ENCODE measurements around the gene DNAL1.

The DNAL1 gene

DNA sequence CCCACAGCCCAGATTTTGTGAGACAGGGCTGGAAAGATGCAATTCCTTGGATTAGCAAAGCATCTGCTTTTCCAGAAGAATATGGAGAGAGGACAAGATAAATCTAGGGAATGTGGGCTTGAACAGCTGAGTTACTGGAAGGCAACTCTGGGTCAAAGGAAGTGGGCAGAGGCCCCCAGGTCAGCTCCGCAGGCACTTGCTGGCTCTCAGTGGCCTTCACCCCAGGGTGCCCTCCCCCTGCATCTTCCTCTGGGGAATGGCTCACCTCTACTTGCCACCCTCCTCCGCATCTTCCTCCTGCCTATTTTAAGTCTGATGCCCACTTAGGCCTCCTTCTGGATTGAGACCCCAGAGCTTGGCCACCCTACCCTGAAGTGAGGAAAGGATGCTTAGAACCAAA, 79.9 kb downstream of the DNAL1 start:
- DNase-seq (ENCODE audit: low read depth) = no peak

DNA sequence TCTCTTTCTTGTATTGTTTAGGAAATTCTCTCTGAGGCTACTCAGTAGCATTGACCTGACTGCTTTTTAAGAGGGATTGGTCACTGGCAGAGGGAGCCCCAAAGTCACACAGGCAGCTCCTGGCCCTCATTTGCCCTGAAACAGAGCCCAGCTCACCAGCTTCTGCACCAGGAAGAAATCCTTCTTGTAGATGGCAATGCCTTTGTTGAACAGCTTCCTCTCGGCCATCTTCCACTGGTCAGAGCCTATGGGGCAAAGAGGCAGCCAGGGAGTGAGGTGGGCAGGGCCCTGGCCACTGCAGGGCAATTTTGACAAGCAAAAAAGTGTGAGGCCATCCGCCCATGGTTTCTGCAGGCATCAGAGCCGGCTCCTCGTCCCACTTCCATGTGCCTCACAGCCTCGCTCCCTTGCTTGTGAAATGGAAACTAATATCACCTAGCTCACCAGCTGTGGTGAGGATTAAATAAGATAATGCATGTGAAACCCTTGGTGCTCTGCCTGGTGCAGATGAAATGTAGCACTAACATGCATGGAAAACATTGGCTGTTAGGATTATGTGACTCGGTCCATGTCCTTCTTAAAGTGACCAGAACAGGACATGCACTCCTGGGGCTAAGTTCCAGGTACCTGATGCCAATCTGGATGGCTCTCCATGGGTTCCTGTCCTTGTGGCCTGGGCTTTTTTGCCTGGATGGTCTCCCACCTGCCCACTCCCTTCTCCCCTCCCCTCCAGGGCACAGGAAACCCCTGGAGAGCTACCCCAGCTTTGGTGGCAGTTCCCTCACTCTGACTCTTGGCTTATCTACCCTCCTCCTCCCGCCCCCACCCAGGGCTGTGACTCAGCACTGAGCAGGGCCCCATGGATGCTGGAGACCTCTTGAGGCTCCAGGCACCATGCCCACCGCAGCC, 80.6 kb downstream of the DNAL1 start:
- no peak for DNase-seq (ENCODE audit: low read depth)

DNA sequence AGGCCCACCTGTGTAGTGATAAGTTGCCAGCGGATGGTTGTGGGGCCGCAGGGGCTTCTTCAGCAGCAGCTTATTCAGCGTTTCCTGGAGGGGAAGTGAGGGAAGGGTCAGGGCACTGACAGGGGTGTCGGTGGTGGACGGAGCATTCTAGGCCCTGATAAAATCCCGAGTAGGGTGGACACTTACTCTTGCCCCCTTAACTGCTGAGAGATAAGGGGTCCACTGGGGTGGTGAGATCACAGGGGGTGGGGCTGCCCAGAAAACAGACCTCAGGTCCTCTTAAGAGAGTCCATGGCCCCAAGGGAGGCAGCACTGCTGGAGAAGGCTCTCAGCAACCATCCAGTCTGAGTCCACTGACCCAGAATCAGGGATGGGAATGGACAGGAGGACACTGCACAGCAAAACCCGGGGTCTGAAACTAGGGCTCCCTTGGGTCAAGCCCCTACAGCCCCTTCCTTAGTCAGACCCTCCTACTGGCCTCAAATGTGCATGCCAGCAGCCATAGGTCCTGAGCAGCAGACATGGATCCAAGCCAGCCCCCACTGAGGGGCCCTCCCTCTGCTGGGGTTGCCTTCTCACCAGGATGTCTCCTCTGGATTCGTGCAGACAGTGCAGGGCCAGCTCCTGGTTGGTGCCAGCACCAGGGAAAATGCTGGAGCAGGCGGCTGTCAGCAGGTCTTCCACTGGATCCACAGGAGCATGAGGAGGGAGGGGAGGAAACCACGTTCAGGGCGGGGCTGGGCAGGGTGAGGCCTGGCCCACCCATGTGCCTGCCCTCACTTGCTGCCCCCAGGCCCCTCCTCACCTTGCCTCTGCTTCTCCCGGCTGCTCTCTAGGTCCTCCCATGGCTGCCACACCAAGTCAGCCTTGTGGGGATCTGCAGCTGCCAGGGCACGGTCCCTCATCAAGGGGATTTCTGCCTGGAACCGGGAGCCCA, 81.5 kb downstream of the DNAL1 start:
- DNase-seq (ENCODE audit: low read depth) = no peak

DNA sequence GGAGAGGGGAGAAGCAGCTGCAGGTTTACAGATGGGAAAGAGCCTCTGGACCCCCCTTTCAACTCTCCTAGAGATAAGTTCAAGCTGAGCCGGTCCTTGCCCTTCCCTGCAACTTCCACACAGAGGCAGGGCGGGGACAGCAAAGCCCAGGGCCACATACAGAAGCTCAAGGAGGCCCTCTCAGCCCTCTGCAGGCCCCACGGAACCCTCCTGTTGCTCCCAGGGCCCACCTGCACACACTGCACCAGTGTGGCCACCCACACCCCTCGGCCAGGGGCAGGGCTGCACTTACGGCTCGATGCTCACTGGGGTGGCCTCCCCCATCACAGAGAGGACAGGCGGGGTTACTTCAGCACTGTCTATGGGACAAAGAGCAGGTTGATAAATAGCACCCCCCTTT, 82.4 kb downstream of the DNAL1 start:
- no peak for DNase-seq (ENCODE audit: low read depth)

DNA sequence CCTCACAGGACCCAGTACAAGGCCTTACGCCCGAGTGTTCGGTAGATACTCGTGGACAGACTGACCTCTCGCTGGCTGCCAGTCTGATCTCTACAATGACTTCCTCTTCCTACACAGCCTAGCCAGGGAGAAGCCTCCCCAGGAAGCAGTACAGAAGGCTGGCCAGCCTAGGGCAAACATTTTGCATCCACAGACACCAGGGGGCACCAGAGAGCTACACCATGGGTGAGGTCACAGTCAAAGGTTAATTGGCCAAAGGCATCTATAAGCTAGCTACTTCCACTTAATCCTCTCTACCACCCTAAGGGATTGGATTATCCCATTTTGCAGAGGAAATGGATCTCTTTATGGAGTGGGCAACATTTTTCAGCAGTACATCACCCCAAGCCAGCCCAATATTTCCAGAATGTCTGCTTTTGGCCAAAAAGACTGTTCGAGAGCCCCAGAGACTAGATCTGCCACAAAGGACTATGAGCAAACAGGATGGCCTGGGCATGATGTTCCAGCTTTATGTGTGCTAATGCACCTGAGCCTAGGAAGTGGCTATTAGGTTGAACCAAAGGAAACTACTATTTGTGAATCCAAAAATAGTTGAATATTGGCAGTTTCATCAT, 84.0 kb downstream of the DNAL1 start:
- no peak for DNase-seq (ENCODE audit: low read depth)

DNA sequence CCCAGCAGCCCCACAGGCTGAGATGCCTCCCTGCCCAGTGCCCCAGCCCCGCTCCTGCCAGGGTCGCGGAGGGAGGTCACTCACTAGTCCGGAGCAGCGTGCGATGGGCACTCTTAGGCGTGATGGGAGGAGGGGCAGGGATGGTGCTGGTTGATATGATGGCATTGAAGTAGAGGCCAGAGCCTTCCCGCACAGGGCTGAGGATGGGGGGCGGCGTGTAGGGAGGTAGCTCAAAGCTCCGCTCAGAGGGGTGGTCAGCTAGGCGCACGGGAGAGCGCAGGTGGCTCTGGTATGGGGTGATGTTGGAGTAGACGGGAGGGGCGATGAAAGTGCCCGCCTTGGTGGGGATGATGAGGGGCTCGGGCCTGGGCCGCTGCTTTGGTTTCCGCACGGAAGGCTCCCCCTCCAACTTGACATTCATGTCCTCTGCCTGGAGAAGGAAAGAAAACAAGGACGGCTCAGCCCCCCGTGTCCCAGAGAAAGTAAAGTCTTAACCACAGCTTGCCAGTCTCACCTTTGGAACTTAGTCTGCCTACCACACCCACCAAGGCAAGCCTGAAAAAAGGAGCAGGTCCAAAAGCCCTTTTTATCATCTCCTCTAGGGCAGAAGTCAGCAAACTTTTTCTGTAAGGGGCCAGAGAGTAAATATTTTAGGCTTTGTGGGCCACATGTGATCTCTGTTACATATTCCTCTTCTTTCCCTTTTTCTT, 84.9 kb downstream of the DNAL1 start:
- DNase-seq (ENCODE audit: low read depth) = no peak

DNA sequence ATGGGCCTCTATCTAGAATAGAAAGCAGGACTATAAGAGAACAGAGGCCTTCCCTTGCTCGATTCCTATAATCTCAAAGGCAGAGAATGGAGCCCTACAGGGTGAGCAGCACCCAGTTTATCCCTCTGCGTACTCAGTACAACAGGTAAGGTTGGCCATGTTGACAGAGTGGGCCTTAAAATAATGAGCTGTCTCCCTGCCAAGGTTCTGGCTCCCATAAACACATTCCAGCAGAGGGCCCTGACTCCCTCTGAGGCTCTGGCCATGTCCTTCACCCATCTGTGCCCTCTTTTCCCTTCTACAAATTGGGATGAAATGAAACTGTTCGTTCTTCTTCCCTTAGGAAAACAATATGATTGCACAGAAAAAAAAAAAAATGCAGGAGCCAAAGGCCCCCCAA, 86.3 kb downstream of the DNAL1 start:
- no peak for DNase-seq (ENCODE audit: low read depth)

DNA sequence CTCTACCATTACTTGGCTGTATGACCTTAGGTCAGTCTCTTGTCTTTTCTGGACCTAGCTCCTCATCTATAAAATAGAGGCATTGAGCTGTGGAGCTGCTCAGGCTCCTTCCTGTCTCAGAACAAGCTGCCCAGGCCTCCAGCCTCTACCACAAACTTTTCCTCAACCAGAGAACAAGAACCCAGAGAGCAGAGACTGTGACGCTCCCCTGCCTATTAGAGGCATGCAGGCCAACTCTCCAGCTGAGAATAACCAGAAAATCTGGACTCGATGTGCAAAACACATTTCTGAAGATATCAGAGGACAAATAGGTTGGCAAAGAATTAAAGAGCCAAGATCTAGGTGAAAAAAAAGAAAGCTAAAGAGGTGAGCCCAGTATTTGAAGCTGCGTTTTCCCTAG, 87.2 kb downstream of the DNAL1 start:
- no peak for DNase-seq (ENCODE audit: low read depth)

DNA sequence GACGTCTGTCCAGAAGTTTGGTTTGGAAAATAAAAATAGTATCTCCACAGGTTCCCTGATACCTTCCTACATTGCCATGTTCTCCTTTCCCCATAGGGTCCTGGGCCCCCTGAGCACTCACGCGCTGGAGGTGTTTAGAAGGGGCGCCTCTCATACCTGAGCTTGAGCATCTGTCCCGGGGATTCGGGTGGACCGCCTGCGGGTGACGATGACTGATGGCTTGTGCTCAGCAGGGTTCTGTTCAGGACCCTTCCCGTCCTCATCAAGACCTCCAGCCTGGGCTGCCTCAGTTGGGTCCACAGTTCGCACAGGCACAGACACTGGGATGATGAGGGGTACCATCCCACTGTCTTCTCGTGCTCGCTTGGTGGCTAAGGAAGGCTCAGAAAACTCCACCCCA, 92.1 kb downstream of the DNAL1 start:
- no peak for DNase-seq (ENCODE audit: low read depth)

DNA sequence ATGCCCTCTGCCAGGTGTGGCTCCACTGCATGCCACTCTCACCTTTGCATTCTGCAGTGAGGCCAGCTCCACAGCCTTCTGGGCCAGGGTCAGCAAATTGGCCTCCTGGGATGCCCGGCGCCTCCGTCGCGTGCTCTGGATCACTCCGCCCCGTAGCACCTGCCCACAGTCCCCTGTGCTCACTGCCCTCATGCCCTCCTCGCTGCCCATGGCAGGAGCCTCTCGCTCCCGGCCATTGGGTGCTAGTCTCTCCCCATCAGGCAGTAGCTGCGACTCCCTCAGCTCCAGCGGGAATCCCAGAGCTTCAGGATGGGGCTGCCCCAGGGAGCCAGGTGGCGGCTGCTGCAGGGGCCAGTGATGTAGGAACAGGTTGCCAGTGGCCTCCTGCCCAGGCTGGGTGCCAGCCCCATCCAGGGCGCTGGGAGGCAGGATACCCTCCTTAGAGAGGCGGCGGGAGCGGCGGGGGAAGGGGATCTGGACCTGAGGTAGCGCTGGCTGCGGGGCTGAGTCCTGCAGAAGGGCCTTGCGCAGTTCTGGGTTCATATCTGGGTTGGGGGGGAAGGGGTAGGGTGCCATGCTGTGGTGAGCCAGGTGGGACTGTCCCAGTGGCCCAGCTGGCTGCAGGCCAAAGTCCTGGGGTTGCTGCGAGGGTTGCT, 93.9 kb downstream of the DNAL1 start:
- DNase-seq (ENCODE audit: low read depth) = no peak

DNA sequence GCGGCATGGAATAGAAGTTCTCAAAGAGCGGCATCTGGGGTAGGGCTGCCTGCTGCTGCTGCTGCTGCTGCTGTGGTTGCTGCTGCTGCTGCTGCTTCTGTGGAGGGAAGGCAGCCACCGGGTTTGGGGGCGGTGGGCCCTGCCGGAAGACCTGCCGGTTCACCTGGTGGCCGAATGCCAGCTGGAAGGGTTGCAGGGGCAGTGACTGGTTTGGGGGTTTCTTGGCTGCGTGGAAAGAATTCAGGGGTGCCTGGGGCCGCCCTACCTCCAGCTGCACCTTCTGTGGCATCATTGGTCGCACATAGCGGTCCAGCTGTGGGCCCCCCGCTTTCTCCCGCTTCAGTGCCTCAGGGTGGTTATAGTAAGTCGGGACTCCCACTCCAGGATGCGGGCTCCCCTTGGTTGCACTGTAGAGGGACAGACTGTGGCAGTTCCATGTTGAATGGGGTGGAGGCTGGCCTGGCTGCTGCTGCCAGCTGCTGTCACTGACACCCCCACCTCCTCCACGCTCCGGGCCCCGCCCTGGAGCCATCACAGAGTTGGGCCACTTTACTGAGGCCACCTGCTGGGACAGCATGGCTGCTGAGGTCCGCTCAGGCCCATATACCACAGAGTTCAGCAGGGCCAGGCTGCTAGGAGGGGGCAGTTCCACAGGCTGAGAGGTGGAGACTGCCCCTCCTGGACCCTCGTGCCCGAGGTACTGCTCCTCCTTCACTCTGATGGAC, 94.5 kb downstream of the DNAL1 start:
- no peak for DNase-seq (ENCODE audit: low read depth)

DNA sequence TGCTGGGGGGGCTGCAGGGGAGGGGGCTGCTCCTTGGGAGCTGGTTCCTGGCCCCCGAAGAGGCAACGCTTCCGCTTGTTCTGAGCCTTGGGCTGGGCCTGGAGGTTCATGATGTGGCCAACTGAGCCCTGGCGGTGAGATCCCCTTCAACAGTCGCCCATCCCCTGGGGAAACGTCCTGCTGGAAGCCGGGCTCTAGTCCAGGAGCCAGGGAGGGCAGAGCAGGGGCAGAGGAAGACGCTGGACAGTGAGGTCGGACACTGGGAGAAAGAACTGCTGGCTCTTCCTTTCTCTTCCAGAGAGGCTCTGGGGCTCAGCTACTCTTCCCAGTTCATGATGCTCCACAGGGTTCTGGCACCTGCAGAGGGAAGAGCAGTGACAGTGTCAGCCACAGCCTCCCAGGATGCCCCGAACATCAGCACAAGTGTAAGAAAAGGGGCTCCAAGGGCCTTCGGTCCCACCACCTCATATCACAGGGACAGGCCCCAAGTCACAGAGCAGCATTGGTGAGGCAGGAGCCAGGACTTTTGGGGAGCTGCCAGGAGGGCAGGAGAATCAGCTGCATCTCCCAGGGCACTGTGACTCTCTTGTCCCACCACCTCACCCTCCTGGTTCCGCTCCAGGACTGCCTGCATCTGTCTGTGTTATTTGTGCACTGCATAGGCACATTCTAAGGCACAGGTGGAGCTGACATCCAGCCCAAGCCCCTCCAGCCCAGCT, 95.3 kb downstream of the DNAL1 start:
- DNase-seq (ENCODE audit: low read depth) = no peak

DNA sequence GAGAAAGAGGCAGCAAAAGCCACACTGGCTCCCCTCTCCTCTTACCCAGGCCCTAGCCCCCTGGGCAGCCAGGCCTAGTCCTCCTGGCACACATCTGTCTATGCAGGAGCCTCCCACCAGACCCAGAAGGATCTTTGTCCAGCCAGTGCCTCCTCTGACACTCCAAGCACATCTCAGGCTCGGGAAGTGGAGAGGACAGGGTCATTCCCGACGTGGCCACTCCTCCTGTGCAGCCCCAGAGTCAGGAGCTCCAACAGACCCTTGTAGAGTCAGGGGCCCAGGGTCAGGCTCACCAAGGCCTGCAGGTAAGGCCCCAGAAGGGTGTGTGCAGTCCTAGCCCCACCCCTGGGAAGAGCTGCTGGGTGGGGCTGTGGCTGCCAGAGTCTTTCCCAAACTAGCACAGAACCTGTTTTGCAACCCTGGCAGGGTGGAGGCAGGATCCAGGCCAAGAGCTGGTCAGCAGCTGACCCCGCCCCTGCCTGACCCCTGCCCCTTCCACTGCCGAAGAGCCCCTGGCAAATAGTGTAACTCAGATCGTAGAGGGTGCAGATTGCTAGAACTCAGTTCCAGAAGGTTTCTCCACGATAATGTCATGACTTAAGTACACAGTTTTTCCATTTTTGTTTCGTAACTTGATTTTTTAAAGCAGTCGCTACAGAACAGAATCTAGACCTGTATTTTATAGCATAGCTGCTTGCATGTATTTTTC, 96.0 kb downstream of the DNAL1 start:
- DNase-seq (ENCODE audit: low read depth) = no peak

DNA sequence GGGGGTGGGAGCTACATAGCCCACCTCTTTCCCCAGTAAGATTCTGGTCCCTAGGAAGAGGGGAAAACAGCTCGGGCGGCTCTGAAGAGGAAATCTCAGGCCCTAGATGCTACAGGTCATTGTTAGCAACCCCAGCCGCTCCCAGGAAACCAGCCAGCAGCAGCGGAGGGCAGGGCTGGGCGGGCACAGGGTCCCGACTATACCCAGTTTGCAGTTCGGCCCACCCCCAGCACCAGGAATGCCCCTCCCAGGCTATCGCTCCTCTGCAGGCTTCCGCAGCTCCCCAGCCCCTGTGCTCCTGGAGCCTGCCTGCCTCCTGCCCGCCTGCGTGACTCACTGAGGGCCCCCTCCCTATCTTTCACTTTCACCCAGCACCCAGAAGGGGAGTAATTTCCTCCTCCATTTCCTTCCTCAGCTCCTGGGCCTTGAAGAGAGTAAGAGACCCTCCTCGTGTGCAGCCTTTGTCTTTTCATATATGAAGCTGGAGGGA, 96.6 kb downstream of the DNAL1 start:
- no peak for DNase-seq (ENCODE audit: low read depth)

DNA sequence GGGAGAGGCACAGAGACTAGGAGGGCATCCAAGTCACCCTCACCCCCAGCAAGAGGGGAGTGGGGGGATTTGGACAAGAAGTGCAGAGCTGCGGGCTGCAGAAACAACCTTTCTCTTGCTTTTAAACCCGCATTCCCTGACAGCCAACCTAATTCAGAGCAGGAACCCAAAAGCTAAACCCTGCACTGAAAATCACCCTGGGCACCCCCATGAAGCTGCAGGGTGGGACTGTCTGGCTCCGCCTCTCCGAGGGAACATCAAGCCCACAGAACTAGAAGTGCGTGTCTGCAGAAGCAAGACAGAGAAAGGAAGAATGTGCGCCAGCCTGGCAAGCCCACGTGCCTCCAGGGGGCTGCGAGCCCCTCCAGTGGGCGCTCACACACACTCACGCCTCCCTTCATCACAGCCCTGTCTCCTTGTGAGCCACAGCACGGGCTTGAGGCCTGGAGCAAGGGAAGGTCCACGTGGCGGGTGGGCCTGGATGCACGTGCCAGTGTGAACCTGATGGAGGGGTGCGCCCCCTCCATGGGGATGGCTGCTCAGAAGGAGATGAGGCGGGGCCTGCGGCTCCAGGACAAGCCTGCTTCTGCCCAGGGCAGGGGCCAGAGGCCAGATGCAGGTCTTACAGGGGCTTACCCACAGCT, 97.2 kb downstream of the DNAL1 start:
- no peak for DNase-seq (ENCODE audit: low read depth)

DNA sequence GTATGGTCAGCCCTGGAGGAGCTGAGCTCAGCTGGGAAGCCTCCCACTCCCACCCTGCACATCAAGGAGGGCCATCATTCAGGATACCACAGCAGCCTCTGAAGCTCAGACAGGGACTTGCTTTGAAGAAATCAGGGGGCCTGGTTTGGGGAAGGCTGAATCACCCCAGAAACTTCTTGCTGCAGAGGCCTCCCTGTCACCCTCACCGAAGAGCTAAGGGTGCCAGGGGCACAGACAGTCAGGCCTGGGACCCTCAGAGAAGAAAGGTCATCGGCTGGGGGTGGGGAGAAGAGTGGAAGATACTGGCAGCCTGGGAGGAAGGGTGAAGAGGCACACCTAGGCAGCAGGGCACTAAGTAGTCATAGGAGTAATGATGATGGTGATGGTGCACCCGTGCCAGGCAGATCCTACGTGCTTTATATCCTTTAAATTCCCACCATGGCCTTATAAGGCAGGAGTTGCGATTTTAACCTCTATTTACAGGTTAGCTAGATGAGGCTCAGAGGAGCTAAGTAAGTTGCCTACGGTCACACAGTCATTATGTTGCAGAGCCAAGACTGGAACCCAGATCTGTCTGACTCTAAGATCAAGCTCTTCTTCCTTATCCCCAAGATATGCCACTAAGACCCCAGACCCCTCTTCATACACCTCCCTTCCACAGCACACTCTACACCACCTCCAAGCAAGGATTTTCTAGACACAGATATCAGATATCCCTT, 97.9 kb downstream of the DNAL1 start:
- no peak for DNase-seq (ENCODE audit: low read depth)

DNA sequence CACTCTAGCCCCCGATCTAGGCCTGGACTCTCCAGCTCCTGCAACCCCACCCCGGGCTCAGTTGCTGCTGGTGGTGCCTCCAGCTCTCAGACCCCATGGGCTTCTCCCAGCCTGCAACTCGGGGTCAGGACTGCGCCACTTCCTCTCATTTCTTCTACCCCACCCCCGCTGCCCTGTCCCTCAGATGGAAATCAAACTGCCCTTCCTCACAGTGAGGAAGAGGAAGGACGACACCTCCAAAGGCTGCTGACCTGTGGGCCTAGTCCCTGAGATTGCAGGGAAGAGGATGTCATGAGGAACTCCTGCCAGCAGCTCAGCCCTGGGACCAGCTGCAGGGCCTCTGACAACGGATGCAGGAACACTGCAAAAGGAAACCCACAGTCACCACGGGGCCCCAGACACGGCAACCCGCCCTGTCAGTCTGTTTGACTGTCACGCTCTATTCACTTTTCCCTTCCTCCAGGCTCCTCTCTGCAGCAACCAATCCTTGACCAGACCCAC, 98.7 kb downstream of the DNAL1 start:
- no peak for DNase-seq (ENCODE audit: low read depth)
